Vagina (tissue), 2 donors: Measurements from ENCODE around the gene NDFIP2.

Experiments
- CTCF ChIP-seq, 3 experiments: fragments of 450-650 bp in 2 of 3; fragments of 200-600 bp in 1 of 3; sonication (generic) in 1 of 3; IDR thresholded peaks; one replicate each; pipeline ENCODE4 v1.5.1; 2017 to 2019; ENCODE audit warnings: antibody characterized with exemption in 3 of 3, mild to moderate bottlenecking in 2 of 3, moderate library complexity in 2 of 3
- POLR2A ChIP-seq, 2 donors: fragments of 450-650 bp; IDR thresholded peaks; one replicate each; pipeline ENCODE4 v1.6.1; 2017; ENCODE audit warnings: antibody characterized with exemption in 2 of 2, mild to moderate bottlenecking in 2 of 2, moderate library complexity in 2 of 2
- POLR2AphosphoS5 ChIP-seq, 2 donors: sonication (generic); formaldehyde crosslinking; IDR thresholded peaks; one replicate each; pipeline ENCODE4 v1.9.0; 2017; ENCODE audit warnings: antibody characterized with exemption in 2 of 2, mild to moderate bottlenecking in 2 of 2, low read depth in 1 of 2; ENCODE audit not compliant: insufficient read depth in 1 of 2

GRCh38 chr13:79548902-79549301 is 67.9 kb downstream of the NDFIP2 start:
- TF ChIP-seq POLR2A (IDR thresholded peaks at IDR 0.05) = no peak
- TF ChIP-seq POLR2AphosphoS5 (IDR thresholded peaks at IDR 0.05; ENCODE audit: insufficient read depth in 1 of 2, low read depth in 1 of 2) = no peak
- TF ChIP-seq CTCF (IDR thresholded peaks at IDR 0.05) = no peak
